Spleen (tissue), 11 donors: ENCODE data around the gene PCDHA6. TPM values are rescaled to one million over a fixed set of nuclear protein-coding genes. Genes with fewer than 3 reads are reported as not detected.
"Not testable (repeated sequence)": the region's sequence is repeated elsewhere in the genome, so short reads cannot be mapped to it uniquely, and the experiment has no call there.

Experiments used
- DNase-seq: peaks from one replicate; pipeline ENCODE4 v3.0.0-alpha.2; 2020
- H3K27ac ChIP-seq, 8 donors: fragments of 200-600 bp; sonication (generic) in 7 of 8; 1 replicate in 4 of 8; 2 replicates in 4 of 8; pipeline versions ENCODE4 v1.5.0 to v1.8.0; 2016 to 2021; ENCODE audit warnings: inconsistent platforms in 4 of 8, mild to moderate bottlenecking in 4 of 8, moderate library complexity in 1 of 8
- H3K27me3 ChIP-seq, 7 donors: fragments of 200-600 bp; sonication (generic) in 6 of 7; replicated peaks in 1 of 7; 1 replicate in 4 of 7; 2 replicates in 3 of 7; pipeline versions ENCODE4 v1.5.0 to v1.8.0; 2016 to 2021; ENCODE audit warnings: inconsistent platforms in 3 of 7, mild to moderate bottlenecking in 1 of 7
- H3K36me3 ChIP-seq, 6 donors: fragments of 200-600 bp; sonication (generic) in 5 of 6; 1 replicate in 4 of 6; 2 replicates in 2 of 6; pipeline versions ENCODE4 v1.5.0 to v1.8.0; 2016 to 2021; ENCODE audit warnings: inconsistent platforms in 2 of 6
- H3K4me1 ChIP-seq, 6 donors: fragments of 200-600 bp; sonication (generic) in 5 of 6; 1 replicate in 3 of 6; 2 replicates in 3 of 6; pipeline versions ENCODE4 v1.5.0 to v1.8.0; 2016 to 2021; ENCODE audit warnings: inconsistent platforms in 3 of 6
- H3K4me3 ChIP-seq, 8 donors: fragments of 200-600 bp; sonication (generic) in 7 of 8; 1 replicate in 4 of 8; 2 replicates in 4 of 8; pipeline versions ENCODE4 v1.5.0 to v1.8.0; 2016 to 2021; ENCODE audit warnings: inconsistent platforms in 4 of 8, mild to moderate bottlenecking in 4 of 8, moderate library complexity in 2 of 8
- H3K9me3 ChIP-seq, 8 donors: fragments of 200-600 bp; sonication (generic) in 7 of 8; 1 replicate in 4 of 8; 2 replicates in 4 of 8; pipeline versions ENCODE4 v1.5.0 to v1.8.0; 2016 to 2021; ENCODE audit warnings: inconsistent platforms in 4 of 8
- CTCF ChIP-seq, 11 experiments: fragments of 200-600 bp in 7 of 11; fragments of 450-650 bp in 4 of 11; sonication (generic) in 4 of 11; IDR thresholded peaks in 8 of 11; conservative IDR thresholded peaks in 3 of 11; 1 replicate in 7 of 11; 2 replicates in 4 of 11; pipeline versions ENCODE4 v1.4.0 to v1.8.0; 2016 to 2021; ENCODE audit warnings: antibody characterized with exemption in 11 of 11, inconsistent platforms in 4 of 11, mild to moderate bottlenecking in 1 of 11
- POLR2A ChIP-seq, 3 donors: fragments of 450-650 bp; IDR thresholded peaks; one replicate each; pipeline ENCODE4 v1.5.1; 2017; ENCODE audit warnings: antibody characterized with exemption in 3 of 3, mild to moderate bottlenecking in 1 of 3
- POLR2AphosphoS5 ChIP-seq, 3 donors: sonication (generic); formaldehyde crosslinking; IDR thresholded peaks; one replicate each; pipeline ENCODE4 v1.5.1; 2017; ENCODE audit warnings: antibody characterized with exemption in 3 of 3
- WGBS, 5 donors: extraction: QIAGEN DNeasy Blood & Tissue Kit in 3 of 5; methylation state at CpG; one replicate each; pipeline versions ENCODE4 v1.1.5 to v1.1.7; 2013 to 2018; 5-methylcytosine and 5-hydroxymethylcytosine counted together
- intact Hi-C: fragments of 100-400 bp; cut with DNase I; formaldehyde crosslinking; loops from one replicate; pipeline ENCODE4 v1.15.0; 2023; ENCODE audit warnings: low total_unique reads
- polyA plus RNA-seq, 3 donors: library from polyadenylated mRNA; stranded (reverse); fragments of 200-250 nt; gene quantifications; one replicate each; pipeline ENCODE4 v1.2.1, GENCODE V29; 2013
- total RNA-seq, 7 donors: library from RNA; depleted of rRNA in 3 of 7; stranded (reverse); fragments of >200 nt in 3 of 7; fragmentation: NEBNext Ultra II Directional in 4 of 7; extraction: Animal tissue kit (Norgen Biotek cat#: 25700) in 4 of 7; gene quantifications; one replicate each; pipeline versions ENCODE4 v1.1.0 to v1.2.1, GENCODE V29; 2016 to 2021
- donor health status: healthy with polysubstance abuse.
- donor health status: DM: no; HTN: no; CAD: no; lungs with moderate emphysema.
- donor health status: DM: no; HTN: no; CAD: no.
- donor health status: Bipolar disorder and iron deficiency.
- donor health status: healthy.
- donor health status: DM: no; HTN: no; CAD: no.
- donor health status: DM: yes; HTN: yes; CAD: no.

Gene PCDHA6
- total and polyA plus RNA-seq, 10 donors, result 0.02 to 0.85 (median 0.23) TPM; not detected in 2

GRCh38 chr5:140796718-140797095 lies 31.1 kb upstream of the PCDHA6 start:
- no peaks in the 10 kb centered on the region for H3K36me3 ChIP-seq
- intact Hi-C loops, result no loop called here
- H3K9me3 ChIP-seq, result peaks cover 2 to 99% (median 84%) of the 10 kb centered on the region in 8 donors
- no peaks in the 10 kb centered on the region for H3K4me1 ChIP-seq
- TF ChIP-seq POLR2A (IDR thresholded peaks at IDR 0.05) (no peak), POLR2AphosphoS5 (IDR thresholded peaks at IDR 0.05) (no peak), CTCF (IDR thresholded peaks at IDR 0.05 in 8 of 11, conservative IDR thresholded peaks at IDR 0.05 in 3 of 11) (no peak)
- no peak for DNase-seq
- H3K27me3 ChIP-seq, result peaks cover 0 to 71% (median 0%) of the 10 kb centered on the region in 7 donors
- no peak overlapping the region for H3K4me3 ChIP-seq
- 53 to 75% (median 60%) methylated on average over 34 to 39 of the region's 39 CpGs for WGBS, 5 donors
- no peak overlapping the region for H3K27ac ChIP-seq

DNA sequence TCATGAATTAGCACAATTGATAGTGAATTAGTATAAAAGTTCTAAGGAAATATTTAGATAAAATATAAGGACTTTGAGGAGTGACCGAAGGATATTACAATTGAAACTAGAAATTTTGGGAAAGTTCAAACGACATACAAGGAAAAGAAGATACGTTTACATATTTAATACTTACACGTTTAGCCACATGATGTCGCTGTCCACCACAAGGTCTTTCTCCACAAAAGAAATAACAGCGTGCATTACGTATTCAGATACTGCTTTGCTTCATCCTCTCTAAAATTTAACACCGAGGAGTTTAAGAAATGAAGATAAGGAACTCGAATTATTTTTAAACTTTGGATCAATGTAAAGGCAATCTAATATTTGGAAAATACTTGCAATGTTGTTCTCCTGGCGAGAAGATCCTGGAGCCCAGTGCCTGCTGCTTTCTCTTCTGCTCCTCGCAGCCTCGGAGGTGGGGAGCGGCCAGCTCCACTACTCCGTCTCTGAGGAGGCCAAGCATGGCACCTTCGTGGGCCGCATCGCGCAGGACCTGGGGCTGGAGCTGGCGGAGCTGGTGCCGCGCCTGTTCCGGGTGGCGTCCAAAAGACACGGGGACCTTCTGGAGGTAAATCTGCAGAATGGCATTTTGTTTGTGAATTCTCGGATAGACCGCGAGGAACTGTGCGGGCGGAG lies 26.8 kb upstream of the PCDHA6 start, which contains the start of gene PCDHA3:
Gene PCDHA3 (plus strand): TSS at position 242 of the 678 bp plus-strand sequence.
- peaks cover 0 to 58% (median 0%) of the 10 kb centered on the region in 7 donors for H3K27me3 ChIP-seq
- H3K4me3 ChIP-seq, result peak within 1 kb of the TSS in 2 of 8 donors; percentile 32 to 44
- DNase-seq, result no peak
- no peak within 1 kb of the TSS for H3K27ac ChIP-seq
- intact Hi-C loops, result no loop called here
- TF ChIP-seq CTCF (IDR thresholded peaks at IDR 0.05 in 8 of 11, conservative IDR thresholded peaks at IDR 0.05 in 3 of 11) (peak in 1 of 11 experiments; percentile 12), POLR2AphosphoS5 (IDR thresholded peaks at IDR 0.05) (no peak)
- no peaks in the 10 kb centered on the region for H3K36me3 ChIP-seq
- H3K9me3 ChIP-seq, result peaks cover 2 to 95% (median 64%) of the 10 kb centered on the region in 8 donors
- H3K4me1 ChIP-seq, result no peaks in the 10 kb centered on the region
- 20 to 30% (median 25%) methylated on average over 27 to 29 of the region's 29 CpGs for WGBS, 5 donors

- WGBS, 5 donors, result 17 to 31% (median 20%) methylated on average over 16 of the region's 16 CpGs
- TF ChIP-seq POLR2AphosphoS5 (IDR thresholded peaks at IDR 0.05) (no peak), POLR2A (IDR thresholded peaks at IDR 0.05) (no peak), CTCF (IDR thresholded peaks at IDR 0.05 in 8 of 11, conservative IDR thresholded peaks at IDR 0.05 in 3 of 11) (peak in 2 of 11 experiments; percentile 10 to 12)
- Histone ChIP-seq H3K4me3 (peak overlapping the region in 2 of 8 donors; percentile 32 to 44), H3K36me3 (no peaks in the 10 kb centered on the region), H3K4me1 (no peaks in the 10 kb centered on the region), H3K9me3 (peaks cover 2 to 95% (median 64%) of the 10 kb centered on the region in 8 donors), H3K27ac (no peak overlapping the region), H3K27me3 (peaks cover 0 to 58% (median 0%) of the 10 kb centered on the region in 7 donors)
- no peak for DNase-seq
- intact Hi-C loops, result no loop called here
These were observed 26.3 kb upstream of the PCDHA6 start for GRCh38 chr5:140801494-140801841.

- H3K4me1 ChIP-seq, H3K4me3 ChIP-seq, H3K36me3 ChIP-seq, intact Hi-C loops, DNase-seq, H3K27ac ChIP-seq: not testable (repeated sequence)
- Histone ChIP-seq H3K27me3 (peaks cover 0 to 58% (median 0%) of the 10 kb centered on the region in 7 donors), H3K9me3 (peaks cover 0 to 95% (median 64%) of the 10 kb centered on the region in 8 donors)
- 49 to 78% (median 60%) methylated on average over 29 to 45 of the region's 45 CpGs for WGBS, 5 donors
These were observed 25.4 kb upstream of the PCDHA6 start for GRCh38 chr5:140802381-140802780.
